PC-3 (cell line): ENCODE measurements around the gene STXBP3. TPM values are rescaled to one million over a fixed set of nuclear protein-coding genes. Genes with fewer than 3 reads are reported as not detected.

Experiments
- ATAC-seq: fragments of 200-7000 bp; cut with Tn5 transposase; 2 replicates; pipeline ENCODE4 v1.9.1; 2020; ENCODE audit warnings: mild to moderate bottlenecking, moderate library complexity
- BruUV-seq: library from RNA; stranded (reverse); fragments of 400-500 nt; replicated peaks from 2 replicates; lab custom pipeline; 2021; lab: Mats Ljungman, UMichigan
- CTCF ChIA-PET: fragments of 300-600 bp; sonication (Branson Sonifier 250); formaldehyde crosslinking; loops from one replicate; lab custom pipeline; 2022; ENCODE audit warnings: antibody characterized with exemption; lab: Charles Lee
- POLR2A ChIA-PET: fragments of 300-600 bp; sonication (Branson Sonifier 250); formaldehyde crosslinking; loops from one replicate; lab custom pipeline; 2022; ENCODE audit warnings: antibody characterized with exemption; ENCODE audit not compliant: unreplicated experiment; lab: Charles Lee
- DNase-seq: peaks from one replicate; pipeline ENCODE4 v3.0.0-alpha.2; 2015
- H2AFZ ChIP-seq: fragments of 300-600 bp; sonication (generic); 2 replicates; pipeline ENCODE4 v1.6.0; 2016; ENCODE audit warnings: antibody characterized with exemption, low read length
- H3F3A ChIP-seq: fragments of 300-600 bp; sonication (generic); one replicate; pipeline ENCODE4 v1.6.0; 2017; ENCODE audit warnings: antibody characterized with exemption, low read length, control low read depth, mild to moderate bottlenecking; ENCODE audit not compliant: unreplicated experiment
- H3K27ac ChIP-seq: fragments of 300-600 bp; sonication (generic); 2 replicates; pipeline ENCODE4 v1.5.1; 2016; ENCODE audit warnings: mild to moderate bottlenecking, low read length
- H3K27me3 ChIP-seq: fragments of 300-600 bp; sonication (generic); 2 replicates; pipeline ENCODE4 v1.6.1; 2016; ENCODE audit warnings: low read length, mixed read lengths
- H3K36me3 ChIP-seq: fragments of 300-600 bp; sonication (generic); 2 replicates; pipeline ENCODE4 v1.6.1; 2016; ENCODE audit warnings: low read depth, mixed run types, low read length, mixed read lengths
- H3K4me1 ChIP-seq: fragments of 300-600 bp; sonication (generic); 2 replicates; pipeline ENCODE4 v1.5.1; 2016; ENCODE audit warnings: low read length; ENCODE audit not compliant: insufficient read depth
- H3K4me2 ChIP-seq: fragments of 300-600 bp; sonication (generic); 2 replicates; pipeline ENCODE4 v1.6.0; 2016; ENCODE audit warnings: low read length
- H3K4me3 ChIP-seq: fragments of 300-600 bp; sonication (generic); 2 replicates; pipeline ENCODE4 v1.5.1; 2016; ENCODE audit warnings: mild to moderate bottlenecking, low read length, mixed read lengths
- H3K79me2 ChIP-seq: fragments of 300-600 bp; sonication (generic); 2 replicates; pipeline ENCODE4 v1.6.1; 2017; ENCODE audit warnings: low read length, mixed read lengths
- H3K9ac ChIP-seq: fragments of 300-600 bp; sonication (generic); 2 replicates; pipeline ENCODE4 v1.6.0; 2016; ENCODE audit warnings: mild to moderate bottlenecking, low read length
- H3K9me2 ChIP-seq: fragments of 300-600 bp; sonication (generic); replicated peaks from 2 replicates; pipeline ENCODE4 v1.6.1; 2016; ENCODE audit warnings: mixed run types, low read length, mixed read lengths
- H3K9me3 ChIP-seq: fragments of 300-600 bp; sonication (generic); 2 replicates; pipeline ENCODE4 v1.6.1; 2016; ENCODE audit warnings: low read length, mixed read lengths
- H4K20me1 ChIP-seq: fragments of 300-600 bp; sonication (generic); 2 replicates; pipeline ENCODE4 v1.6.1; 2016; ENCODE audit warnings: low read length, mixed read lengths
- CTCF ChIP-seq: fragments of 300-600 bp; sonication (generic); conservative IDR thresholded peaks from 2 replicates; pipeline ENCODE4 v1.5.1; 2017; ENCODE audit warnings: antibody characterized with exemption, low read depth, mild to moderate bottlenecking, low read length
- EZH2 ChIP-seq: fragments of 300-600 bp; sonication (generic); IDR thresholded peaks from one replicate; pipeline ENCODE4 v1.6.1; 2017; ENCODE audit warnings: antibody characterized with exemption, mild to moderate bottlenecking, low read length; ENCODE audit not compliant: unreplicated experiment
- EZH2phosphoT487 ChIP-seq: fragments of 300-600 bp; sonication (generic); IDR thresholded peaks from 2 replicates; pipeline ENCODE4 v1.6.1; 2018; ENCODE audit warnings: mild to moderate bottlenecking, antibody characterized with exemption, low read length, borderline replicate concordance
- intact Hi-C: fragments of 100-400 bp; cut with micrococcal nuclease; formaldehyde crosslinking; loops from 2 replicates; pipeline ENCODE4 v1.9.0; 2023
- total RNA-seq: library from RNA; depleted of rRNA; stranded (reverse); fragments of >200 nt; gene quantifications from 2 replicates; pipeline ENCODE4 v1.2.3, GENCODE V29; 2014

STXBP3 gene
- total RNA-seq, 1 experiment from 2014 or later, result 17.2 TPM

- intact Hi-C loops, result no loop called here
- no peak overlapping the region for H3K4me3 ChIP-seq
- DNase-seq (no peak), ATAC-seq (no peak)
- H3K4me2 ChIP-seq, result no peak overlapping the region
- no peaks in the 10 kb centered on the region for H3K79me2 ChIP-seq
- no peaks in the 10 kb centered on the region for H3F3A ChIP-seq
- no peak overlapping the region for H3K9ac ChIP-seq
- TF ChIP-seq EZH2phosphoT487 (no peak), EZH2 (no peak), CTCF (no peak)
- POLR2A ChIA-PET, result no interaction called here
- no peak overlapping the region for H3K27ac ChIP-seq
- H3K4me1 ChIP-seq, result peaks cover 13% of the 10 kb centered on the region
- BruUV-seq, result no TSS peak
- no peaks in the 10 kb centered on the region for H3K9me2 ChIP-seq
- CTCF ChIA-PET, result no interaction called here
- H2AFZ ChIP-seq, result no peak overlapping the region
- H3K27me3 ChIP-seq, result no peaks in the 10 kb centered on the region
- H4K20me1 ChIP-seq, result no peaks in the 10 kb centered on the region
- no peaks in the 10 kb centered on the region for H3K9me3 ChIP-seq
- H3K36me3 ChIP-seq, result no peaks in the 10 kb centered on the region
These were observed 73.4 kb downstream of the STXBP3 start for GRCh38 chr1:108819878-108820277.

- Histone ChIP-seq H3K79me2 (no peaks in the 10 kb centered on the region), H3K4me2 (no peak overlapping the region), H3F3A (no peaks in the 10 kb centered on the region), H3K9ac (no peak overlapping the region), H3K27me3 (no peaks in the 10 kb centered on the region), H3K27ac (no peak overlapping the region), H3K4me3 (no peak overlapping the region), H3K9me2 (no peaks in the 10 kb centered on the region), H4K20me1 (no peaks in the 10 kb centered on the region), H3K9me3 (no peaks in the 10 kb centered on the region), H3K36me3 (no peaks in the 10 kb centered on the region), H2AFZ (no peak overlapping the region), H3K4me1 (peaks cover 9% of the 10 kb centered on the region)
- no peak for DNase-seq
- intact Hi-C loops, result no loop called here
- ATAC-seq, result no peak
- ChIA-PET CTCF (no interaction called here), POLR2A (no interaction called here)
- no TSS peak for BruUV-seq
- TF ChIP-seq EZH2phosphoT487 (no peak), CTCF (no peak), EZH2 (no peak)
These were observed 77.2 kb downstream of the STXBP3 start for GRCh38 chr1:108823632-108824031.

GRCh38 chr1:108824051-108824450 lies 77.6 kb downstream of the STXBP3 start:
- POLR2A ChIA-PET, result no interaction called here
- Histone ChIP-seq H2AFZ (no peak overlapping the region), H3K4me2 (no peak overlapping the region), H4K20me1 (no peaks in the 10 kb centered on the region), H3K4me3 (no peak overlapping the region), H3K9ac (no peak overlapping the region), H3K36me3 (no peaks in the 10 kb centered on the region), H3K9me2 (no peaks in the 10 kb centered on the region), H3K79me2 (no peaks in the 10 kb centered on the region), H3K9me3 (no peaks in the 10 kb centered on the region), H3F3A (no peaks in the 10 kb centered on the region), H3K27me3 (no peaks in the 10 kb centered on the region), H3K27ac (no peak overlapping the region), H3K4me1 (peaks cover 14% of the 10 kb centered on the region)
- no TSS peak for BruUV-seq
- CTCF ChIA-PET, result no interaction called here
- ATAC-seq (no peak), DNase-seq (no peak)
- TF ChIP-seq CTCF, result no peak
- no peak for TF ChIP-seq EZH2phosphoT487
- no peak for TF ChIP-seq EZH2
- intact Hi-C loops, result no loop called here
